HG03175 (cell line): ENCODE measurements around the gene WDFY2.
"Not testable (repeated sequence)": the region's sequence is repeated elsewhere in the genome, so short reads cannot be mapped to it uniquely, and the experiment has no call there.

Experiments used
- ATAC-seq: cut with Tn5 transposase; IDR thresholded peaks from one replicate; pipeline ENCODE4 v1.9.1; 2021; ENCODE audit warnings: mild to moderate bottlenecking, moderate library complexity; ENCODE audit not compliant: unreplicated experiment

The WDFY2 gene

DNA sequence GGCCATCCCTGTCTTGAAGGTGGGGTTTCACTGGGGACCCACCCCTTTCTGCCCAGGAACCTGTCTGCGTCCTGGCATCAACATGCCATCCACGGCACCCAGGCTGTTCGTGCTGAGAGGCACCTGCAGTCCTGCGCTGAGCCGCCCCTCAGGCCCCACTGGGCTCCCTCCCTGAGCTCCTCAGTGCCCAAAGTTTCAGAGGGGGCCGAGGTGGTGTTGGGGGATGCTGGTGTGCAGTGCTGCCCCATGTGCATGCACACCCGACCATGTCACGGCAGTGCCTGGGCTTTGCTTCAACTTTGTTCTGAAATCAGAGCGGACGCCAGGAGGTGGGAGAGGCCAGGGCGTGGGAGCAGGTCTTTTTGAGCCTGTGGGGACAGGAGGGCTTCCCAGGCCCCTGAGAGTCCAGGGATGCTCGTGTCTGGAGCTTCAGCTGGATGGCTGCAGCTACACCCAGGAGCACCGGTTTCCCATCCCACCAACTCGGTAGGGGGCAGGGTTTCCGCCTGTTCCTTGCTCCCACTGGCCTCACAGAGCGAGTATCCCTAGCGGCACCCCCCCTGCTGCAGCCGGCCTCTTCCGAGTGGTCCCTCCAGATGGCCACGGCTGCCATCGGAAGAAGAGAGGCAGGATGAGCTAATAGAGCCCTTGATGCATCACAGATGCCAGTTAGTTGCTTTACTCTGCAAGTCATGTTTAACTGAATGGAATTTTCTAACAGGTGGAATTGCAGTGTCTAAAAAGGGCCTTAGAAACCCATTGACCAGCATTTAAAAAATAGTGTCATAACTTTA lies 44.0 kb downstream of the WDFY2 start:
- ATAC-seq: no peak

DNA sequence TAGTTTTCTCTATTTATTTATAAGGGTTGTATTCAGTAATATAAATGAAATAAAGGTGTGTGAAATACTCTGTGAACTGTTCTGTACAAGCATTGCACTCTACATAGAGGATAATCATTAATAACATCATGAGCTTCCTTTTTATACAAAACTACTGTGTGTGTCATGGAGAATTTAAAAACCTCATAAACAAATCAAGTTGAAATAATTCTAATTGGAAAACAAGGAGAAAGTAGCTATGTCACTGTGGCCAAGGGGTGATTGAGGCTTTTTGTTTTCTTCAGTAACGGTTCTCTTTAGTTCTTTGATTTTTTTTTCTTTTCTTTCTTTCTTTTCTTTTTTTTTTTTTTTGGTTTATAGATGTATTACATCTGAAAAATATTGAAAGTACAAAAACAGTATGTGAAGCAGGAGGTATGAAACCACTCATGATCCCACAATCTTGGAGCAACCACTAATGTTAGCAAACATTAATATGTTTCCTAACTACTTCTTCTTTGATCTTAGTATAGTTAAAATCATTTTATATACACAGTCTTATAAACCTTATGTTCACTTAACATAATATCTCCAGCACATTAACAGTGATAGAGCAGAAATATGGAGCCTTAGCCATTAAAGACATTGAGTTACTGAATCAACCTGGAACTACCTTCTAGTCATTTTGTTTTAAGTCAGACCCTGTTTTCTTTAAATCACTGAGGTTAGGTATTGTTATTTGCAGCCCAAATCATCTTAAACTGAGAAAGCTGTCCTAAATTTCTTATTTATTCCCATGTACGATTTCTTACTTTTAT lies 45.4 kb downstream of the WDFY2 start:
- ATAC-seq: no peak

- ATAC-seq: no peak
Measured at GRCh38 chr13:51630288-51630615, 46.0 kb downstream of the WDFY2 start.

- no peak for ATAC-seq
Measured at GRCh38 chr13:51632591-51633362, 48.5 kb downstream of the WDFY2 start.

- no peak for ATAC-seq
Measured at GRCh38 chr13:51635137-51635878, 51.0 kb downstream of the WDFY2 start.

GRCh38 chr13:51636349-51636890 lies 52.2 kb downstream of the WDFY2 start:
- ATAC-seq: no peak

DNA sequence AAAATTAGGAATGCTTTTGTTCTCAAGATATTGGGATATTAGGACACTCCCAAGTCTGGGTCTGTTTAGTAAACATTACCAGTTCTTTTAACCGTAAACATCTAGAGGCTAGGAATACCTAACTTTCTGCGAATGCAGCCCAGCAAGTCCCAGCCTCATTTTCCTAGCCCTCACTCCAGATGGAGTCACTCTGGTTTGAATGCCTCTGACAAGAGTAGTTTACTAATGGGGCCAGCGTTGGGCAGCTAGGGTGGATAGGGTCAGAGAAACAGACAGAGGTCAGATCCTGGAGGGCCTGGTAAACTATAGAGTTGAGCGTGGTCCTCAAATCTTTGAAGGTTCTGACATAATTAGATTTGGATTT lies 53.6 kb downstream of the WDFY2 start:
- no peak for ATAC-seq

DNA sequence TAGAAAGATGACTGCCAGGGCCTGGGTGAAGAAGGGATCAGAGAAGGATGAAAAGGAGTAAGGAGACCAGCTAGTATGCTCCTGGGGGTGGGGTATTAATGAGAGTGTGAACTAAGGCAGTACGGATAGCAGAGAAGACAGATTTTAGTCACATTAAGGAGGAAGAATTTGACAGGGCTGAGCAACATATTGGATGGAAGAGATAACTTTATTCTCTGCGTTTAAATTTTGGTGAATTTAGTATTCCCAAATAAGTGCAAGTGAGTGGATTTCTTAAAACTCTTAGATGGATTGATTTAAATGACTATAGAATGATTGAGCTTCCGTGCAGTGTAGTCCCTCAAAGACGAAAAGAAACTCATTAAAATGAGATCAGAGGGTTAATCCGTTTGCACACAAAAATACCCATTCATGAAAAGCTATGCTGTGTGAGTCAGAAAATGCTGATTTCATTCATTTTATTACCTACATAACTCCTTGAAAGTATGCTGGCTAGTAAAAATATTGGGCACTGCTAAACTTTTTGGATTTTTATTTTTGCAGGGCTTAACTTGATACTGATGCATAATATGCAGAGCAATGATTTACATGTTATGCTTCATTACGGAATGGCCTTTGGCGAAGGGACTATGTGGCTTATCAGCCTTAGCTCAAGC lies 54.1 kb downstream of the WDFY2 start:
- no peak for ATAC-seq

DNA sequence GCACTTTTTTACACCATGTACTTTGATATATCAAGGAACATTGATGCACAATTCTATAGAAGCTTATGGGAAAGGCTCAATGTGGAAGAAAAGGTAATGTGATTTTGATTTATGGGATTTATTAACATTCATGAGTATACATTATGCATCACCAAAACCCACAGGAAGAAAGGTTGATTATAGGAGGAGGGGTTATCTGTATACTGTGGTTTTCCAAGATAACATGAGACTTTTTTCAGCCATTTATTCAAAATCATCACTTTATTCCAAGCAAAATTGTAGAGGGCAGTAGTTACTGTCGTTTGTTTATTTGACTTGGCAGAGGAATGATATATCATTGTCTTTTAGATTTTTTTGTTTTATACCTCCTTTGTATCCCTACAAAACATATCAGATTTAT lies 54.9 kb downstream of the WDFY2 start:
- no peak for ATAC-seq

GRCh38 chr13:51640696-51641095 lies 56.4 kb downstream of the WDFY2 start:
- not testable (repeated sequence) for ATAC-seq

DNA sequence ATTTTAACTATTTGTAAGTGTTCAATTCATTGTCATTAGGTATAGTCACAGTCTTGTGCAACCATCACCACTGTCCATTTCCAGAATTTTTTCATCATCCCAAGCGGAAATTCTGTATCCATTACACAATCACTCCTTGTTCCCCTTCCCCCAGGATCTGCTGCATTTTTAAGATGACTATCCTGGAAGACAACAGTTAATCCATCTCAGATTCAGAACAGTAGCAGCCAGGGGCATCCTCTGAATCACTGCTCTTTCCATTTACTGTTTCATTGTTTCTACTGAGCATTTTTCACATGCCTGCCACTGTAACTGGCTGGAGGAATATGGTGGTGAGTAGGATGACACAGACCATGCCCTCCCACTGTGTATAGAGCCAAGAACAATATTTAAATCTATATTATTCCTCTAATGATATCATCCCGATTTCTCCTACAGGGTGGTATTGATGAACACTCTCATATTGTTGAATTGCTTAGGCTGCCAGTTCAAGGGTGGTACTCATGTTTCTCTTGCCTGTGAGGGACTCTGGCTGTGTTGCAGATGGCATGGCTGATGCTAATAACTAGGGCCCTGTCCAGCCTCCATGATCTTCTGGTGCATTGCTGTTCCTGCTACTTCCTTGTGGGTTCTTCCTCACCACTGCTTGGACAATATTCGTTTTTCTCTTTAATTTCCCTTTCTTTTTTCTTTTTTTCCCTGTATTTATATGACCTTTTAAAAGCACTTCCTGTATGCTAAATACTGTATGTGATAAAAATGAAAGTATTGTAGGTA lies 59.0 kb downstream of the WDFY2 start:
- no peak for ATAC-seq

DNA sequence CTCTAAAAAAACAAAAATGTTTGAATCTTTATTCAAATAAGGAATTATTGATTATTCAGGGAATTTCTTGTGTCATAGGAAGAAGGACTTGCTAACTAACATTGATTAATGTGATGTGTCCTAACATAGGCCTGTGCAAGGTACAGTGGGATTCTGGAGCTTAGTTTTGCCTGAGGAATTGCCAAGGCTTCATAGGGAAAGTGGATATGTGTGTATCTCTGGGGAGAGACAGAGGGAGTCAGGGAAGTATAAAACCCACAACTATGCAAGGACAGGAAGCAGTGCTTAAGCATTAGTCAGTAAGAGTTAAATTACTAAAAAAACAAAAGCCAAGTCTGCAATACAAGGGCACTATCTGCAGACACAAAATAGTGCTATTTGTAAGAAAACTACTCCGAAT lies 59.6 kb downstream of the WDFY2 start:
- no peak for ATAC-seq

DNA sequence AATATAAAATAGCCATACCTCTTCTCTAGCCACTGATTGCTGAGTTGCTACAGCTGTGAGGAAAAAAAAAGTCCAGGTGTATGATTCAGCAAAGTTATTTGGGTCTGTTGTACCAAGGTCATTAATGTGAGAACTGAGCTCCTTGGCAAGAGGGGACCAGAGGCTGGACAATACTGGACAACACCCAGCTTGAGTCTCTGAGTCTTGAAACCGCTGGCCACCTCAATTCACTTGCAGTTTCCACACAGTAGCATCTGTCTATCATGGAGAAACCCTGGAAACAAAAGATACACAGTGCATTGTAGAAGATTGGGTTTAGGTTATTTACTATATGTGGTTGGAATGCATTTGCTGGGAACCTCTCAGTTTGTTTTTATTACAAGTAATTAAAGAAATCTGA lies 60.4 kb downstream of the WDFY2 start:
- ATAC-seq: no peak

- ATAC-seq: peak; percentile 86
Measured at GRCh38 chr13:51645154-51645650, 60.9 kb downstream of the WDFY2 start.

DNA sequence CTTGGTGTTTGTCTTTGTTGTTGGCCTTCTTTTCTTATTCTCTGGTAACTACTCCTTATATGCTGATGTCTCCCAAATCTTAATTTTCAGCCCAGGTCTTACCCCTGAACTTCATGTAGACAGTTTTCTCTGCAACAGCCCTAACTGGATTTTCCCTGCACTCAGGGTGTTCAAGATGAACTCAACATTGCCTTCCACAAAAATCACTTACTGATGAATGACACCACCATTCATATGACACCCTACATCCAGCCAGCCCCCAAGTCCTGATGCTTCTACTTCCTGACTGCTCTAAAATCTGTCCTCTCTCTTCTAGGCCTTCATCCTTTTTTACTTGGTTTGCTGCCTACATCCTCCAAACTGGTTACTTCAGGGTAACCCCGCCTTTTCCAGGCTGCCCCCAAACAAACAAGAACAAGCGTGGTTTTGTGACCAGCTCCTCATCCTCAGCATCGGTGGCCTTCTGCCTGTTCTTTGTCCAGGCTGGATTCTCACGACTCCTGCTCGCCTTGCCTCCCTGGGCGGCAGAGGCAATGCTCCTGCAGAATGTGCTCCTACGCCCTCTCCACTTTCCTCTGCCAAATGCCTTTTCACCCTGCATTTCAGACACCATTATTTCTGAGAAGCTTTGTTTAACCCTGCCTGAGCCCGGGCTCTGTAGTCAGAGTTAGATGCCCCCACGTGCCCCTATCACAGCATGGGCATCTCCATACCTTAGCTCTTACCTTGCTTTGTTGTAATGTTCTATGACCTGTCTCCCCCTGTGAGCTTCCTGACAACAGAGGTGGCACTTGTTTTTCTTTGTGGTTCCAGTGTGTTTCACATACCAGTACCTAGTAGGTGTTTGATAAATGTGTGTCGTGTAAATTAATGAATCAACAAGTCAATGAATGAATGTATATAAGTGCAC lies 61.8 kb downstream of the WDFY2 start:
- no peak for ATAC-seq

GRCh38 chr13:51647067-51647466 lies 62.8 kb downstream of the WDFY2 start:
- ATAC-seq: no peak

DNA sequence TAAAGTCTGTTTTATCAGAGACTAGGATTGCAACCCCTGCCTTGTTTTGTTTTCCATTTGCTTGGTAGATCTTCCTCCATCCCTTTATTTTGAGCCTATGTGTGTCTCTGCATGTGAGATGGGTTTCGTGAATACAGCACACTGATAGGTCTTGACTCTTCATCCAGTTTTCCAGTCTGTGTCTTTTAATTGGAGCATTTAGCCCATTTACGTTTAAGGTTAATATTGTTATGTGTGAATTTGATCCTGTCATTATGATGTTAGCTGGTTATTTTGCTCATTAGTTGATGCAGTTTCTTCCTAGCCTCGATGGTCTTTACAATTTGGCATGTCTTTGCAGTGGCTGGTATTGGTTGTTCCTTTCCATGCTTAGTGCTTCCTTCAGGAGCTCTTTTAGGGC lies 67.9 kb downstream of the WDFY2 start:
- ATAC-seq: not testable (repeated sequence)
